ENCODE measurements around the gene AGMAT. TPM values are rescaled to one million over a fixed set of nuclear protein-coding genes. Genes with fewer than 3 reads are reported as not detected.

The AGMAT gene
- total RNA-seq, 6 experiments from 2014 or later: 49.4 to 79.9 (median 66.1) TPM

DNA sequence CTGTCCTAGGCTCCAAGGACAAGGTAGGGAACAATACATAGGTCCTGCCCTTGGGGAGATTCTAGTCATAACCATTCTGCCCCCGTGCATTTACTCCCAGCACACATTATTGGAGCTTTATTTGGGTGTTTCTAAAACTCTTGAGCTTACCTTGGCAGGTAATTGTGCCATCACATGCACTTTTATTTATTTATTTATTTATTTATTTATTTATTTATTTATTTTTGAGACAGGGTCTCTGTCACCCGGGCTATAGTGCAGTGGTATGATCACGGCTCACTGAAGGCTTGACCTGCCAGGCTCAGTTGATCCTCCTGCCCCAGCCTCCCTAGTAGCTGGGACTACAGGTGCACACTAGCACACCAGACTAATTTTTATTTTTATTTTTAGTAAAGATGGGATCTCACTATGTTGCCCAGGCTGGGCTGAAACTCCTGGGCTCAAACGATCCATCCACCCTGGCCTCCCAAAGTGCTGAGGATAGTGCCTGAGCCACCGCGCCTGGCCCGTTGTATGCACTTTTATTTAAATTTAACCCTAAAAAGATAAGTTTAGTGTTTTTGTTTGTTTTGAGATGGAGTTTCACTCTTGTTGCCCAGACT lies 9.2 kb downstream of the AGMAT start:
- WGBS (ENCODE audit: insufficient coverage, low coverage, low lambda C conversion rate, missing lambda C conversion rate): 82% methylated on average over 6 of the region's 7 CpGs
- Histone ChIP-seq H3K27ac (no peak overlapping the region), H3K4me1 (peaks cover 0 to 31% (median 11%) of the 10 kb centered on the region in 4 donors), H3K4me3 (no peak overlapping the region), H3K27me3 (no peaks in the 10 kb centered on the region), H3K36me3 (peaks cover 0 to 13% (median 0%) of the 10 kb centered on the region in 4 donors), H3K9me3 (no peaks in the 10 kb centered on the region)
- no peak for ATAC-seq
- intact Hi-C loops (cut with DNase I): no loop called here
- no peak for DNase-seq
- TF ChIP-seq, protein P1, sequence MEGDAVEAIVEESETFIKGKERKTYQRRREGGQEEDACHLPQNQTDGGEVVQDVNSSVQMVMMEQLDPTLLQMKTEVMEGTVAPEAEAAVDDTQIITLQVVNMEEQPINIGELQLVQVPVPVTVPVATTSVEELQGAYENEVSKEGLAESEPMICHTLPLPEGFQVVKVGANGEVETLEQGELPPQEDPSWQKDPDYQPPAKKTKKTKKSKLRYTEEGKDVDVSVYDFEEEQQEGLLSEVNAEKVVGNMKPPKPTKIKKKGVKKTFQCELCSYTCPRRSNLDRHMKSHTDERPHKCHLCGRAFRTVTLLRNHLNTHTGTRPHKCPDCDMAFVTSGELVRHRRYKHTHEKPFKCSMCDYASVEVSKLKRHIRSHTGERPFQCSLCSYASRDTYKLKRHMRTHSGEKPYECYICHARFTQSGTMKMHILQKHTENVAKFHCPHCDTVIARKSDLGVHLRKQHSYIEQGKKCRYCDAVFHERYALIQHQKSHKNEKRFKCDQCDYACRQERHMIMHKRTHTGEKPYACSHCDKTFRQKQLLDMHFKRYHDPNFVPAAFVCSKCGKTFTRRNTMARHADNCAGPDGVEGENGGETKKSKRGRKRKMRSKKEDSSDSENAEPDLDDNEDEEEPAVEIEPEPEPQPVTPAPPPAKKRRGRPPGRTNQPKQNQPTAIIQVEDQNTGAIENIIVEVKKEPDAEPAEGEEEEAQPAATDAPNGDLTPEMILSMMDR (IDR thresholded peaks at IDR 0.05): no peak
- TF ChIP-seq POLR2A (IDR thresholded peaks at IDR 0.05): no peak

DNA sequence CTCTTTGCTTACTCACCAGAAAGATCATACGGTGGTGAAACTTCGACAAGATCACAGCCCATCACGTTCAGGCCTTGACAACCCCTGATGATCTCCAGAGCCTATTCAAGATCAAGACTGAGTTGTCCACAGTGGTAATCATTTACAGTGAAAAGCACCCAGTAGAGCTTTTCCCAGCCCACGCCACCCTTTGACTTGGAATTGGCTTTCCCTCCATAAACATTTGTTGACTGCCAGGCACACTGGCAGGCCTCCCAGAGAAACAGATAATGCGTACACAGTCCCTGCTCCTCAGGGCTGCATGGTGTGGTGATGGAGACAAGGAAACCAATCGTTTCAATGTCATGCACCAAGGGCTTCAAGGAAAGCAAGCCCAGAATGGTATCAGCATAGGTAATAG lies 10.1 kb downstream of the AGMAT start:
- TF ChIP-seq, protein P1 (IDR thresholded peaks at IDR 0.05): no peak
- TF ChIP-seq POLR2A (IDR thresholded peaks at IDR 0.05): no peak
- peak; percentile 89 to 96 (median 92) for ATAC-seq

DNA sequence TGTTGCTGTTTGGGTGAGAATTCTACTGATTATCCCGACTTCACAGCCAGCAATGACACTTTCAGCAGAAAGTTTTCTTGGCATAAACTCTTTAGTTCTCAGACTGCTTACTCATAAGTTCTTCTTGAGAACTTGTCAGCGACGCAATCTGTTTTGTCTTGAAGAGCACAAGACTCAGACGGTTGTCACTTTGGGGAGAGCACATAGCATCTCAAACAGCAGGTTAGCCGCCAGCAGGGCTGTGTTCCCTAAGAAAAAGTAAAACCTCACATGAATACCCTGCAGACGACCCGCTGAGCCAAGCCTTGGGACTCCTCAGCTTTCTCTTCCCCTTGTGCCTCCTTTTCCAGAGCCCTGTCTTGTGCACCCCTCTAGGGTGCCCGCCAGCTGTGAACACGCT lies 11.4 kb downstream of the AGMAT start:
- no peaks in the 10 kb centered on the region for H3K9me3 ChIP-seq
- no peak overlapping the region for H3K4me3 ChIP-seq
- no peak overlapping the region for H3K27ac ChIP-seq
- peaks cover 0 to 17% (median 8%) of the 10 kb centered on the region in 4 donors for H3K4me1 ChIP-seq
- intact Hi-C loops (cut with DNase I): no loop called here
- no peaks in the 10 kb centered on the region for H3K27me3 ChIP-seq
- no peak for DNase-seq
- no peak for ATAC-seq
- 87% methylated on average over 9 of the region's 9 CpGs for WGBS (ENCODE audit: insufficient coverage, low coverage, low lambda C conversion rate, missing lambda C conversion rate)
- peaks cover 0 to 16% (median 8%) of the 10 kb centered on the region in 4 donors for H3K36me3 ChIP-seq
- no peak for TF ChIP-seq POLR2A (IDR thresholded peaks at IDR 0.05)
- TF ChIP-seq, protein P1 (IDR thresholded peaks at IDR 0.05): no peak

More for the DNA sequence above, 10.1 kb downstream of the AGMAT start:
- WGBS (ENCODE audit: insufficient coverage, low coverage, low lambda C conversion rate, missing lambda C conversion rate): 26% methylated on average over 6 of the region's 6 CpGs
- H3K27ac ChIP-seq: peak overlapping the region in 2 of 3 donors; percentile 11 to 48
- H3K9me3 ChIP-seq: no peaks in the 10 kb centered on the region
- no peaks in the 10 kb centered on the region for H3K27me3 ChIP-seq
- intact Hi-C loops (cut with DNase I): no loop called here
- H3K4me1 ChIP-seq: peaks cover 0 to 24% (median 11%) of the 10 kb centered on the region in 4 donors
- peak; percentile 70 to 83 (median 81) for DNase-seq
- H3K36me3 ChIP-seq: peaks cover 0 to 13% (median 4%) of the 10 kb centered on the region in 4 donors
- H3K4me3 ChIP-seq: no peak overlapping the region

DNA sequence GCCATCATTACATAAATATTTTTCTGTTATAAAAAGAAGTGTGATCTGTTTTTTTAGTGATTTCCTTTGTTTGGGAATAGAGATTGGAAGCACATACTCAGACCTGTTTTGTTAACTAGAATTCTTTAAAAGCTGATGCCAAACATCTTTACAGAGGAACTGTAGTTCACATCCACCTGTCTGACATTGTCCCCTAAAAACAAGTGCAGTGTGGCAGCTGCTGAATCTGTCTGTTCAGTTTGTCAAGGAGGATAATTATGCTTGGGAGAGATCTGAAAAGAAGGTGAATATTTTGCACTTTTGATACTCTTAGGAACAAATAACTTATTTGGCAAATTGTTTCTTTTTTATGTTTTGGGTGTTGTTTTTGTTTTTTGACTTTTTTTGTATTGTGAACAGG lies 13.6 kb downstream of the AGMAT start:
- H3K27ac ChIP-seq: no peak overlapping the region
- intact Hi-C loops (cut with DNase I): no loop called here
- peaks cover 0 to 17% (median 8%) of the 10 kb centered on the region in 4 donors for H3K4me1 ChIP-seq
- ATAC-seq: no peak
- H3K9me3 ChIP-seq: no peaks in the 10 kb centered on the region
- peaks cover 0 to 38% (median 17%) of the 10 kb centered on the region in 4 donors for H3K36me3 ChIP-seq
- DNase-seq: no peak
- no peak overlapping the region for H3K4me3 ChIP-seq
- H3K27me3 ChIP-seq: no peaks in the 10 kb centered on the region
- TF ChIP-seq POLR2A (IDR thresholded peaks at IDR 0.05): no peak
- TF ChIP-seq, protein P1 (IDR thresholded peaks at IDR 0.05): no peak
